Measurements from ENCODE around the gene HIBADH.

GRCh38 chr7:27595009-27595408 lies 67.7 kb downstream of the HIBADH start:
- TF ChIP-seq, protein P1, sequence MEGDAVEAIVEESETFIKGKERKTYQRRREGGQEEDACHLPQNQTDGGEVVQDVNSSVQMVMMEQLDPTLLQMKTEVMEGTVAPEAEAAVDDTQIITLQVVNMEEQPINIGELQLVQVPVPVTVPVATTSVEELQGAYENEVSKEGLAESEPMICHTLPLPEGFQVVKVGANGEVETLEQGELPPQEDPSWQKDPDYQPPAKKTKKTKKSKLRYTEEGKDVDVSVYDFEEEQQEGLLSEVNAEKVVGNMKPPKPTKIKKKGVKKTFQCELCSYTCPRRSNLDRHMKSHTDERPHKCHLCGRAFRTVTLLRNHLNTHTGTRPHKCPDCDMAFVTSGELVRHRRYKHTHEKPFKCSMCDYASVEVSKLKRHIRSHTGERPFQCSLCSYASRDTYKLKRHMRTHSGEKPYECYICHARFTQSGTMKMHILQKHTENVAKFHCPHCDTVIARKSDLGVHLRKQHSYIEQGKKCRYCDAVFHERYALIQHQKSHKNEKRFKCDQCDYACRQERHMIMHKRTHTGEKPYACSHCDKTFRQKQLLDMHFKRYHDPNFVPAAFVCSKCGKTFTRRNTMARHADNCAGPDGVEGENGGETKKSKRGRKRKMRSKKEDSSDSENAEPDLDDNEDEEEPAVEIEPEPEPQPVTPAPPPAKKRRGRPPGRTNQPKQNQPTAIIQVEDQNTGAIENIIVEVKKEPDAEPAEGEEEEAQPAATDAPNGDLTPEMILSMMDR (IDR thresholded peaks at IDR 0.05 in 4 of 5, conservative IDR thresholded peaks at IDR 0.05 in 1 of 5): no peak
- no peak for TF ChIP-seq POLR2A (IDR thresholded peaks at IDR 0.05)

All from gastrocnemius medialis (tissue), 4 donors.